Stimulated activated naive CD4-positive, alpha-beta T cell treated with Interleukin-2 at 50 U/mL for 16 hours (primary cell): ENCODE data around the gene ELOVL2.
"Not testable (repeated sequence)": the region's sequence is repeated elsewhere in the genome, so short reads cannot be mapped to it uniquely, and the experiment has no call there.

Source experiments
- DNase-seq: peaks from one replicate; lab custom pipeline; 2025; lab: John Stamatoyannopoulos, UW

The ELOVL2 gene

GRCh38 chr6:11043961-11044711, at the start of gene ELOVL2:
Gene ELOVL2 (minus strand): TSS chr6:11044305. CDS start chr6:11044230, 75 bp downstream.
- no peak for DNase-seq

- no peak for DNase-seq
Observed at GRCh38 chr6:11093376-11093625, 49.2 kb upstream of the ELOVL2 start.

- DNase-seq = peak; percentile 36
Observed at GRCh38 chr6:11092668-11093375, 48.7 kb upstream of the ELOVL2 start.

GRCh38 chr6:11091141-11091540, 47.0 kb upstream of the ELOVL2 start:
- not testable (repeated sequence) for DNase-seq

GRCh38 chr6:11089695-11090094, 45.6 kb upstream of the ELOVL2 start:
- DNase-seq = no peak

GRCh38 chr6:11087141-11087812, 43.2 kb upstream of the ELOVL2 start:
- DNase-seq = not testable (repeated sequence)

- DNase-seq = no peak
Observed at GRCh38 chr6:11085758-11086435, 41.8 kb upstream of the ELOVL2 start.

- no peak for DNase-seq
Observed at GRCh38 chr6:11083956-11084355, 39.9 kb upstream of the ELOVL2 start.

GRCh38 chr6:11083491-11083890, 39.4 kb upstream of the ELOVL2 start:
- DNase-seq = no peak

GRCh38 chr6:11080296-11080695, 36.2 kb upstream of the ELOVL2 start:
- DNase-seq = no peak

GRCh38 chr6:11078266-11078665, 34.2 kb upstream of the ELOVL2 start:
- DNase-seq = no peak

- DNase-seq = no peak
Observed at GRCh38 chr6:11076540-11076939, 32.4 kb upstream of the ELOVL2 start.

GRCh38 chr6:11072101-11072500, 28.0 kb upstream of the ELOVL2 start:
- no peak for DNase-seq

- DNase-seq = no peak
Observed at GRCh38 chr6:11069760-11070159, 25.7 kb upstream of the ELOVL2 start.

GRCh38 chr6:11067348-11067747, 23.2 kb upstream of the ELOVL2 start:
- no peak for DNase-seq

- DNase-seq = no peak
Observed at GRCh38 chr6:11066505-11067347, 22.6 kb upstream of the ELOVL2 start.

GRCh38 chr6:11065436-11066202, 21.5 kb upstream of the ELOVL2 start:
- no peak for DNase-seq

- no peak for DNase-seq
Observed at GRCh38 chr6:11064836-11065235, 20.7 kb upstream of the ELOVL2 start.

- no peak for DNase-seq
Observed at GRCh38 chr6:11062715-11063114, 18.6 kb upstream of the ELOVL2 start.

GRCh38 chr6:11062083-11062482, 18.0 kb upstream of the ELOVL2 start:
- DNase-seq = no peak

GRCh38 chr6:11058406-11058805, 14.3 kb upstream of the ELOVL2 start:
- no peak for DNase-seq
